A673 (cell line): ENCODE results near the gene WLS. TPM values are rescaled to one million over a fixed set of nuclear protein-coding genes. Genes with fewer than 3 reads are reported as not detected.
A peak's percentile ranks its signal among the peaks of the same experiment; 100 is the strongest.

Experiments used
- BruUV-seq: library from RNA; stranded (reverse); fragments of 400-500 nt; replicated peaks from 2 replicates; lab custom pipeline; 2021; lab: Mats Ljungman, UMichigan
- CTCF ChIA-PET: fragments of 300-600 bp; sonication (Branson Sonifier 250); formaldehyde crosslinking; loops from one replicate; lab custom pipeline; 2022; ENCODE audit warnings: antibody characterized with exemption; lab: Charles Lee
- POLR2A ChIA-PET: fragments of 300-600 bp; sonication (Branson Sonifier 250); formaldehyde crosslinking; loops from one replicate; lab custom pipeline; 2022; ENCODE audit warnings: antibody characterized with exemption; ENCODE audit not compliant: low non-redundant PET; lab: Charles Lee
- DNase-seq: peaks from one replicate; pipeline ENCODE4 v3.0.0-alpha.2; 2015; ENCODE audit warnings: low spot score
- H3K27ac ChIP-seq: fragments of 200-600 bp; sonication (generic); 2 replicates; pipeline ENCODE4 v1.5.1; 2016; ENCODE audit warnings: mixed run types, low read depth, mild to moderate bottlenecking, mixed read lengths, antibody characterized with exemption, low read length; ENCODE audit not compliant: poor library complexity, severe bottlenecking
- H3K27me3 ChIP-seq: fragments of 200-600 bp; sonication (generic); replicated peaks from 2 replicates; pipeline ENCODE4 v1.6.1; 2017; ENCODE audit warnings: mixed run types, low read depth, mild to moderate bottlenecking, mixed read lengths, antibody characterized with exemption, low read length; ENCODE audit not compliant: insufficient read depth, poor library complexity
- H3K36me3 ChIP-seq: fragments of 200-600 bp; sonication (generic); 2 replicates; pipeline ENCODE4 v1.6.1; 2016; ENCODE audit warnings: mixed run types, mild to moderate bottlenecking, mixed read lengths, antibody characterized with exemption, low read length; ENCODE audit not compliant: insufficient read depth, poor library complexity, severe bottlenecking
- H3K4me1 ChIP-seq: fragments of 200-600 bp; sonication (generic); 2 replicates; pipeline ENCODE4 v1.6.1; 2017; ENCODE audit warnings: mixed run types, mild to moderate bottlenecking, mixed read lengths, antibody characterized with exemption, low read length; ENCODE audit not compliant: insufficient read depth, poor library complexity, severe bottlenecking
- H3K4me3 ChIP-seq: fragments of 200-600 bp; sonication (generic); 2 replicates; pipeline ENCODE4 v1.5.1; 2016; ENCODE audit warnings: low read depth, mixed run types, mild to moderate bottlenecking, mixed read lengths, low read length; ENCODE audit not compliant: poor library complexity, severe bottlenecking
- H3K9me3 ChIP-seq: fragments of 200-600 bp; sonication (generic); 2 replicates; pipeline ENCODE4 v1.6.1; 2016; ENCODE audit warnings: mixed run types, low read depth, mild to moderate bottlenecking, mixed read lengths, antibody characterized with exemption, low read length; ENCODE audit not compliant: poor library complexity, severe bottlenecking
- EZH2 ChIP-seq: fragments of 200-600 bp; sonication (generic); IDR thresholded peaks from 2 replicates; pipeline ENCODE4 v1.6.1; 2017; ENCODE audit warnings: borderline replicate concordance, low read depth, mild to moderate bottlenecking, mixed read lengths, antibody characterized with exemption, low read length; ENCODE audit not compliant: poor library complexity, severe bottlenecking
- intact Hi-C: fragments of 100-400 bp; cut with micrococcal nuclease; formaldehyde crosslinking; loops from one replicate; pipeline ENCODE4 v1.10.0; 2022; ENCODE audit not compliant: unreplicated experiment
- total RNA-seq: library from RNA; stranded (reverse); gene quantifications from 2 replicates; pipeline ENCODE4 v1.2.3, GENCODE V29; 2021
- TF ChIP-seq, protein P1 (sequence below): fragments of 300-800, 200-600 bp; sonication (generic); conservative IDR thresholded peaks from 2 replicates; pipeline ENCODE4 v1.5.1; 2017; ENCODE audit warnings: low read depth, mild to moderate bottlenecking, antibody characterized with exemption, low read length, moderate library complexity, mixed read lengths

Gene WLS
- total RNA-seq, 1 experiment from 2014 or later, result 144 TPM

DNA sequence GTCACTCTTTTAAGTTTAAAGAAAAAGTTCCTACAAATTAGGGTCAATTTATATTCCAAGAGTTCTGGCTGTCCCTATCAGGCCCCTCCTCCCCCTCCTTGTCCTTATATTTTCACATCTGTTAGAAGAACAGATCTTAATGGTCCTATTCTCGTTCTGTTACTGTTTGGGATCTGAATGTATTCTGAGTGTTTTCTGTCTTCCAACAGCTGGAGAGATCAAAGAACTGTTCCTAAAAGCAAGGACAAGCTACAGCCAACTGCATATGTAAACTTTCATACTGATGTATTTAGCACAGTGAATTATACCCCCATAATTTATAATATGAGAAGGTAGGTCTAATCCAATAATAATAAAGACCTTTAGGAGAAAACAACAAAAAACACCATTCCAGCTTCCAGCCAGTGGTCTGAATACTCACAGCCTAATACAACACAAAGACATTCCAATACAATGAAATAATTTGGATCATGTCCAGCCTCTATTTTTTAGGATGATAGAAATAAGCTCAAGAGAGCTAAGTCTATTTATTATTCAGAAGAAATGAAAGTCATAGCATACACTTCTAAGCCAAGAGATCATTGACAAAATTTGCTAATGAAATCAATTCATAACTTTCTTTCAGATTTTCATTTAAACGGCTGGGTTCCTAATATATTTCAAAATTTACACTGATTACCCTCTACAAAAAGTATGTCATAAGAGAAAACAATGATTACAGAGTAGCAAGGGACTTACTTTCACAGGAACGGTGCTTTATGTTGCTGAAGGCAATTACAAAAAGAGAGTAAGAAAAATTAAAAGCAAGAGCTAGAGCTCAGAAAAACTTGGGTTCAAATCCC, 25.3 kb downstream of the WLS start:
- ChIA-PET POLR2A (interaction anchor here (0.5 kb wide), 2 partner anchors 14 to 46 kb away, joined by 3 read pairs; no protein-coding TSS in a partner anchor), CTCF (interaction anchor here (0.6 kb wide), 1 partner anchor 21 kb away, joined by 5 read pairs; no protein-coding TSS in a partner anchor)
- no peaks in the 10 kb centered on the region for H3K36me3 ChIP-seq
- intact Hi-C loops, result no loop called here
- no peaks in the 10 kb centered on the region for H3K9me3 ChIP-seq
- peak; percentile 65 for DNase-seq
- H3K27ac ChIP-seq, result no peak overlapping the region
- no TSS peak for BruUV-seq
- H3K4me3 ChIP-seq, result no peak overlapping the region
- H3K27me3 ChIP-seq, result no peaks in the 10 kb centered on the region
- TF ChIP-seq, protein P1, sequence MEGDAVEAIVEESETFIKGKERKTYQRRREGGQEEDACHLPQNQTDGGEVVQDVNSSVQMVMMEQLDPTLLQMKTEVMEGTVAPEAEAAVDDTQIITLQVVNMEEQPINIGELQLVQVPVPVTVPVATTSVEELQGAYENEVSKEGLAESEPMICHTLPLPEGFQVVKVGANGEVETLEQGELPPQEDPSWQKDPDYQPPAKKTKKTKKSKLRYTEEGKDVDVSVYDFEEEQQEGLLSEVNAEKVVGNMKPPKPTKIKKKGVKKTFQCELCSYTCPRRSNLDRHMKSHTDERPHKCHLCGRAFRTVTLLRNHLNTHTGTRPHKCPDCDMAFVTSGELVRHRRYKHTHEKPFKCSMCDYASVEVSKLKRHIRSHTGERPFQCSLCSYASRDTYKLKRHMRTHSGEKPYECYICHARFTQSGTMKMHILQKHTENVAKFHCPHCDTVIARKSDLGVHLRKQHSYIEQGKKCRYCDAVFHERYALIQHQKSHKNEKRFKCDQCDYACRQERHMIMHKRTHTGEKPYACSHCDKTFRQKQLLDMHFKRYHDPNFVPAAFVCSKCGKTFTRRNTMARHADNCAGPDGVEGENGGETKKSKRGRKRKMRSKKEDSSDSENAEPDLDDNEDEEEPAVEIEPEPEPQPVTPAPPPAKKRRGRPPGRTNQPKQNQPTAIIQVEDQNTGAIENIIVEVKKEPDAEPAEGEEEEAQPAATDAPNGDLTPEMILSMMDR, result no peak
- TF ChIP-seq EZH2, result no peak
- peaks cover 43% of the 10 kb centered on the region for H3K4me1 ChIP-seq

DNA sequence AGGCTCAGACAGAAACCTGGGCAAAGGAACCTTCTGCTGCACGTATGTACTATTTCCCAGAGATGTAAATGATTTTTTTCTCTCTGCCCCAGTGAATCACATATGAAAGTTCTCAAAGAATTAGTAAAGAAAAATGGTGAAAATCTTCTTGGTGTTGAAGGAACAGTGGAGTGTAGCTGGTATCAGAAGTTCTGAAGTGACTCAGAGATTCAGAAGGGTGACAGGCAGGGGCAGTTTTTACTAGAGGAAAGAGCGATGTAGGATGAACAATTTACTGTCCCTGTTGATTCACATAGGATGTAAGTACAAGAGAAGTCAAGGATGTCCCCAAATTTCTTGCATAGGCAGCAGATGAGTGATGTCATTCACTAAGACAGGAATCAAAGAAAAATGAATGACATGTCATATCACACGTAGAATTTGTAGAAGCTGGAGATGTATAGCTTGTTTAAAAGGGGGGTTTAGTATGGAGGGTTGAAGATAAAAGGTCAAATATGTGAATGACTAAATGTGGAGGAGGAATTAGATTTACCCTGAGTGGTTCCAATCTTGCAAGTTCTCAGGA, 26.4 kb downstream of the WLS start:
- ChIA-PET CTCF (no interaction called here), POLR2A (no interaction called here)
- intact Hi-C loops, result no loop called here
- Histone ChIP-seq H3K27me3 (no peaks in the 10 kb centered on the region), H3K36me3 (no peaks in the 10 kb centered on the region), H3K9me3 (no peaks in the 10 kb centered on the region), H3K27ac (no peak overlapping the region), H3K4me3 (no peak overlapping the region), H3K4me1 (peaks cover 37% of the 10 kb centered on the region)
- no TSS peak for BruUV-seq
- no peak for DNase-seq
- TF ChIP-seq, protein P1, result no peak
- no peak for TF ChIP-seq EZH2

DNA sequence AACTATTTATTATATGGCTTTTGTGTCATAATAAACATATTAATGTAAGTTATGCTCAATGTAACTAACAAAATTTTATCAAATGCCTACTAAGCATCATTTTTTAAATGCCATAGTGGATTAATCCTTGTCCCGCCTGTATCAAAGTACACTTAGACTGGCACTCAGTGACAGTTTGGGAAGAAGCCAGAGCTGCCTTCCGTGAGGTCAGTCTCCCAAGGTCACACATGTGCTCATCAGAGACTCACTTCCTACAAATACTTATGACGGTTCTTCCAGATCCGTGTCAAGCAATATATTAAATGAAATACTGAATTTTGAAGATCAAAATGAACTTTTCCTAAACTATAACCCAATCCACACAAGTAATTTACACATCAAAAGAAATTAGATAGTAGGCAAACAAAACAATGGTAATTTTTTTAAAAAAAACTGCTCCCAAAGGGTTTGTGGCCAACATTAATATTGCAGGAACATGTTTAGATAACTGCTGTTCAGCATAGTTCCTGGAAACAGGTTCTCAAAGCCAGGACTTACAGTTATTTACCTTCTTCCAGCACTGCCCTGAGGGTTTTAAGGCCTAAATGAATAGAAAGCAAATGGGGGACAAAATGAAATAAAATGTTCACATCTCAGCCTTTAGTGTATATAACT, 27.2 kb downstream of the WLS start:
- Histone ChIP-seq H3K9me3 (no peaks in the 10 kb centered on the region), H3K4me1 (peaks cover 32% of the 10 kb centered on the region), H3K4me3 (no peak overlapping the region), H3K27ac (no peak overlapping the region), H3K27me3 (no peaks in the 10 kb centered on the region), H3K36me3 (no peaks in the 10 kb centered on the region)
- intact Hi-C loops, result no loop called here
- ChIA-PET CTCF (no interaction called here), POLR2A (no interaction called here)
- TF ChIP-seq, protein P1, result no peak
- no peak for TF ChIP-seq EZH2
- no TSS peak for BruUV-seq
- DNase-seq, result no peak
